ENCODE data around the gene KCTD13.
A peak's percentile ranks its signal among the peaks of the same experiment; 100 is the strongest.
"Not testable (repeated sequence)": the region's sequence is repeated elsewhere in the genome, so short reads cannot be mapped to it uniquely, and the experiment has no call there.

KCTD13 gene

GRCh38 chr16:29877266-29877961, 48.6 kb downstream of the KCTD13 start:
- peak; percentile 100 for DNase-seq (ENCODE audit: low spot score)

DNA sequence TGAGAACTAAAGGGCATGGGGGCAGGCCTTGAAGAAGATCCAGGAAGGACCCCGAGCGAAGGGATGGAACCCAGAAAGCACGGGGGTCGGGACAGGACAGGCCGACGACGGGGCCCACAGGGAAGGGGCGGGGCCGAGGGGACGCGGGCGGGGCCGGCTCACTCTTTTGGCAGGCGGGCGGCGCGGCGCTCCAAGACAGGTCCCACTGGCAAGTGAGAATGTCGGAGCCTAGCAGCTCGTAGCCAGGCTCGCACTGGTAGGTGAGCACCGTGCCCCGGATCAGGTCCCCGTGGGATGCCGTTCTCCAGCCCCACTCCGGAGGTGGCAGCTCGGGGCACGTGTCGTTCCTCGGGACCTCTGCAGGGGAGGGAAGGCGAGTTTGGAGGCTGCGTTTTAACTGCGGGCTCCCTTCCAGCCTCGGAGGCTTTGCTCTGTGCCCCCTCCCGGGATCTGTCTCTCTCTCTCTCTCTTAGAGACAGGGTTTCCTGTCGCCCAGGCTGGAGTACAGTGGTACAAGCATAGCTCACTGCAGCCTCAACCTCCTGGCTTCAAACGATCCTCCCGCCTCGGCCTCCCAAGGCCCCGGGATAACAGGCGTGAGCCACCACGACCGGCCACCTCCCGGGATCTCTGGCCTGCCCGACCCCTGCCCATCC, 49.3 kb downstream of the KCTD13 start:
- no peak for DNase-seq (ENCODE audit: low spot score)

DNA sequence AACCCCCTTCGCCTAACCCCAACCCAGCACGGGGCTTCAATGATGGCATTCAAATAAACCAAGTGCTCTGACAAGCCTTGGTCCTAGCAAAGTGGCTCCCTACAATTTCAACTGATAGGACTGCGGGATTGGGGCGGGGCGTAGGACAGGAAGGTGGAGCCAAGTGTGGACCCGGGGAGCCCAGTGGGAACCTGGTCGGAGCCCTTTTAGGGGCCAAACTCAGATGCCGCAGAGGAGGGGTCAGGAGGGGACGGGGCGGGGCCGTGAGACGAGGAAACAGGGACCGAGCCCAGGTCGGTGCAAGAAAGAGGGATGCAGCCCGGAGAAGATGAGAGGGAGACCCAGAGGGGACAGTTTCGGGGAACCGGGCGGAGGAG, 49.8 kb downstream of the KCTD13 start:
- DNase-seq (ENCODE audit: low spot score), result no peak

- DNase-seq (ENCODE audit: low spot score), result no peak
These were observed 50.8 kb downstream of the KCTD13 start for GRCh38 chr16:29875206-29875605.

- no peak for DNase-seq (ENCODE audit: low spot score)
These were observed 52.7 kb downstream of the KCTD13 start for GRCh38 chr16:29873319-29873718.

GRCh38 chr16:29871822-29872546, 54.0 kb downstream of the KCTD13 start:
- no peak for DNase-seq (ENCODE audit: low spot score)

GRCh38 chr16:29869067-29869466, 57.0 kb downstream of the KCTD13 start:
- DNase-seq (ENCODE audit: low spot score), result not testable (repeated sequence)

- no peak for DNase-seq (ENCODE audit: low spot score)
These were observed 57.5 kb downstream of the KCTD13 start for GRCh38 chr16:29868396-29869009.

DNA sequence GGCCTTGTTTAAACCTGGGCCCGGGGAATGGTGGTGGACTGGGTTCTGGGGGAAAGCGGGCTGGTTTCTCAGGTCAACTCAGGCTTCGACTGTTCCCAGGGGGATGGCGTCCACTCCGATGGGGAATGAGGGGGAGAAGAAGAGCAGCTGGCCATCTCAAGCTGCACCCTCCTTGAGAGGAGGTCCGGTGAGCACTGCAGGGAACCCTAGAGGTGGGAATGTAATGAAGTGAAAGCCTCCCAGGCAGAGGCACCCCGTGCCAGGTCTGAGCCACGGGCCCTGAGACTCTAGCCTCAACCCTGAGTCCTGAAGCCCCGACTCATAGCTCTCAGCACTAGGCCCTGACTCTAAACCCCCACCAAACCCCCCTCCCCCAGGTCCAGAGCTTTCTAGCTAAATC, 61.8 kb downstream of the KCTD13 start:
- DNase-seq (ENCODE audit: low spot score), result no peak

- no peak for DNase-seq (ENCODE audit: low spot score)
These were observed 62.4 kb downstream of the KCTD13 start for GRCh38 chr16:29863669-29863984.

GRCh38 chr16:29862884-29863668, 63.0 kb downstream of the KCTD13 start, which contains the start of gene CDIPT:
CDIPT (minus strand) TSS chr16:29863226; CDS start chr16:29862857, 369 bp downstream.
- DNase-seq (ENCODE audit: low spot score), result peak; percentile 98

GRCh38 chr16:29862383-29862883, 63.6 kb downstream of the KCTD13 start:
- DNase-seq (ENCODE audit: low spot score), result no peak

- DNase-seq (ENCODE audit: low spot score), result no peak
These were observed 65.8 kb downstream of the KCTD13 start for GRCh38 chr16:29860218-29860617.

GRCh38 chr16:29858974-29859373, 67.1 kb downstream of the KCTD13 start:
- no peak for DNase-seq (ENCODE audit: low spot score)

DNA sequence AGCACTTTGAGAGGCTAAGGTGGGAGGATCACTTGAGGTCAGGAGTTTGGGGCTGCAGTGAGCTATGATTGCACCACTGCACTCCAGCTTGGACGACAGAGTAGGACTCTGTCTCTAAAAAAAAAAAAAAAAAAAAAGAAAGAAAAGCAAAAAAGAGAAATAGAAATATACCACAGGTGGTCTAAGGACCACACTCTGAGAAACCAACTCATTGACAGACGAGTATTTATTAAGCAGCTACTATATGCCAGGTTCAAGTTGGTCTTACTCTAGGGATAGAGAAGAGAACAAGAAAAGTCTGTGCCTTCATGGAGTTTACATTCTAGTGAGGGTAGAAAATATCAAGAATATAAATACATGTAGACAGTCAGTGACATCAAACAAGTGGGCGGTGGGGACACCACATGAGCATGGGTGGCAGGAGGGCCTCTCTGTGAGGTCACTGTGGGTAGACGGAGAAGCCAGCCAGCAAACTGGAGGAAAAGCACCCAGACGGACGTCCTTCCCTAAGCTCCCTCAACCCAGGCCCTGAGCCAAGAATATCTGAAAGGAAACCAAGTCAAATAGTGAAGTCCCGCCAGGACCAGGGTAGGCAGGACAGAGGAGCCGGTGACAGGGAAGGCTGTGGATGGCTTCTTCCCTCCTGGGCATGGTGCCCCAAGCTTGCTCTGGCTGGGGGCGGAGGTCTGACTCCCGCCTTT, 67.7 kb downstream of the KCTD13 start:
- no peak for DNase-seq (ENCODE audit: low spot score)

- no peak for DNase-seq (ENCODE audit: low spot score)
These were observed 68.8 kb downstream of the KCTD13 start for GRCh38 chr16:29857133-29857760.

Data from NAMALWA (cell line).